Type B pancreatic cell (in vitro differentiated cells): Measurements from ENCODE around the gene SSTR1. TPM values are rescaled to one million over a fixed set of nuclear protein-coding genes. Genes with fewer than 3 reads are reported as not detected.

Experiments used
- DNase-seq: peaks from one replicate; pipeline ENCODE4 v3.0.0; 2021; ENCODE audit warnings: mixed read lengths; ENCODE audit not compliant: unreplicated experiment; ENCODE audit errors: extremely low spot score
- H3K27ac Mint-ChIP-seq: 2 replicates; pipeline ENCODE4 v1.8.0; 2021; ENCODE audit warnings: mild to moderate bottlenecking, mixed read lengths
- H3K27me3 Mint-ChIP-seq: 2 replicates; pipeline ENCODE4 v1.8.0; 2021; ENCODE audit warnings: mixed read lengths
- H3K36me3 Mint-ChIP-seq: 2 replicates; pipeline ENCODE4 v1.8.0; 2021; ENCODE audit warnings: mixed read lengths
- H3K4me1 Mint-ChIP-seq: one replicate; pipeline ENCODE4 v1.8.0; 2021; ENCODE audit warnings: mixed read lengths; ENCODE audit not compliant: unreplicated experiment
- H3K4me3 Mint-ChIP-seq: 2 replicates; pipeline ENCODE4 v1.8.0; 2021; ENCODE audit warnings: mild to moderate bottlenecking, mixed read lengths
- H3K9me3 Mint-ChIP-seq: 2 replicates; pipeline ENCODE4 v1.8.0; 2021; ENCODE audit warnings: mixed read lengths
- total RNA-seq: library from RNA; stranded (reverse); gene quantifications from 2 replicates; pipeline ENCODE4 v1.2.1, GENCODE V29; 2021; ENCODE audit warnings: low replicate concordance
- TF ChIP-seq, protein P1 (sequence below): fragments of 200-600 bp; sonication (generic); conservative IDR thresholded peaks from 2 replicates; pipeline ENCODE4 v1.5.0; 2021; ENCODE audit warnings: antibody characterized with exemption, mild to moderate bottlenecking

Gene SSTR1
- total RNA-seq, 1 donor from 2014 or later, result 11.0 TPM

DNA sequence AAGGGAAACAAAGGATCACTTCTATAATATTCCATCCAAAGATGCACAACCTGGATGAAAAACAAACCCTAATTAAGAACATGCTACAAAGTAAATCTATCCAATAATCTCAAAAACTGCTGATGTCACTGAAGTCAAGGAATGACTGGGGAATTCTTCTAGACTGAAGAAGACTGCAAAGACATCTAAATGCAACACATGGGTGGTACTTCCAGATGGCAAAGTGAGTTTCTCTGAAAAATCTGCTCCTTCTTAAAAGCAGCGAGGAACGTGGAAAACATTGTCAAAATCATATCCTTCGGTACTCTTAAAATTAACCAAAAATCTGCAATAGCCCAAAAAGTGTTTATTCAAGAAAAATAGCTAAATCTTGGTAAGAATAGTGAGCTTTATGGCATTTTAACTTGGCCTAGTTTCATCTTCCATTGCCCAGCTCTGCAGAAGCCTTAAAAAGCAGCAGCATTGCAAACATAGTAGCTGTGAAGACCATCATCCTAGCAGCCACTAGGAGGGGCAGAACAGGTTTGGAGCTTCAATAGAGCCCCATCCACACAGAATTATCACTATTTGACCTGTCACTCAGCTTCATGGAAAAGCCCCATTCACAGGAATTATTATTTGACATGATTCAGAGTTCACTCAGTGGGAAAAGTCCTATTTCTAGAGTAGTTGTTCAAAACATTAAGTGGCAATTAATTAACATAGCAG lies 40.8 kb downstream of the SSTR1 start:
- Mint-ChIP-seq H3K4me3 (no peak overlapping the region), H3K9me3 (no peaks in the 10 kb centered on the region), H3K4me1 (no peaks in the 10 kb centered on the region), H3K27ac (no peak overlapping the region), H3K36me3 (no peaks in the 10 kb centered on the region), H3K27me3 (peaks cover 36% of the 10 kb centered on the region)
- DNase-seq, result no peak
- TF ChIP-seq, protein P1, sequence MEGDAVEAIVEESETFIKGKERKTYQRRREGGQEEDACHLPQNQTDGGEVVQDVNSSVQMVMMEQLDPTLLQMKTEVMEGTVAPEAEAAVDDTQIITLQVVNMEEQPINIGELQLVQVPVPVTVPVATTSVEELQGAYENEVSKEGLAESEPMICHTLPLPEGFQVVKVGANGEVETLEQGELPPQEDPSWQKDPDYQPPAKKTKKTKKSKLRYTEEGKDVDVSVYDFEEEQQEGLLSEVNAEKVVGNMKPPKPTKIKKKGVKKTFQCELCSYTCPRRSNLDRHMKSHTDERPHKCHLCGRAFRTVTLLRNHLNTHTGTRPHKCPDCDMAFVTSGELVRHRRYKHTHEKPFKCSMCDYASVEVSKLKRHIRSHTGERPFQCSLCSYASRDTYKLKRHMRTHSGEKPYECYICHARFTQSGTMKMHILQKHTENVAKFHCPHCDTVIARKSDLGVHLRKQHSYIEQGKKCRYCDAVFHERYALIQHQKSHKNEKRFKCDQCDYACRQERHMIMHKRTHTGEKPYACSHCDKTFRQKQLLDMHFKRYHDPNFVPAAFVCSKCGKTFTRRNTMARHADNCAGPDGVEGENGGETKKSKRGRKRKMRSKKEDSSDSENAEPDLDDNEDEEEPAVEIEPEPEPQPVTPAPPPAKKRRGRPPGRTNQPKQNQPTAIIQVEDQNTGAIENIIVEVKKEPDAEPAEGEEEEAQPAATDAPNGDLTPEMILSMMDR, result no peak

DNA sequence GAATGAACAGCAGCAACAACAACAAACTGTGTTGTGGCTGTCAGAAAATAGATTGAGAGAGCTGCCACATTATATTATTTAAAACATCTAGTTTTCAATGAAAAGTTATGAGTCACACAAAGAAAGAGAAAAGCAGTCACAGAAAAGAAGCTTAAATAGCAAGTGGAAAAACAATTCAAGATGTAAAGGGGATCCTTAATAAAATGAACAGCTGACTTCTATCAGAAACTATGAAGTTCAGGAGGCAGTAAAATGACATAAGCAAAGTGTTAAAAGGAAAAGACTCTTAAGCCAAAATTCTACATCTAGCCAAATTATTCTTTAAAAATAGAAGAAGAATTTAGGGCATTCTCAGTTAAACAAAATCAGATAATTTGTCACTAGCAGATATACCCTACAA lies 42.6 kb downstream of the SSTR1 start:
- no peak overlapping the region for H3K4me3 Mint-ChIP-seq
- no peak for DNase-seq
- H3K9me3 Mint-ChIP-seq, result no peaks in the 10 kb centered on the region
- no peaks in the 10 kb centered on the region for H3K4me1 Mint-ChIP-seq
- no peaks in the 10 kb centered on the region for H3K36me3 Mint-ChIP-seq
- peaks cover 55% of the 10 kb centered on the region for H3K27me3 Mint-ChIP-seq
- no peak overlapping the region for H3K27ac Mint-ChIP-seq
- TF ChIP-seq, protein P1, result no peak

DNA sequence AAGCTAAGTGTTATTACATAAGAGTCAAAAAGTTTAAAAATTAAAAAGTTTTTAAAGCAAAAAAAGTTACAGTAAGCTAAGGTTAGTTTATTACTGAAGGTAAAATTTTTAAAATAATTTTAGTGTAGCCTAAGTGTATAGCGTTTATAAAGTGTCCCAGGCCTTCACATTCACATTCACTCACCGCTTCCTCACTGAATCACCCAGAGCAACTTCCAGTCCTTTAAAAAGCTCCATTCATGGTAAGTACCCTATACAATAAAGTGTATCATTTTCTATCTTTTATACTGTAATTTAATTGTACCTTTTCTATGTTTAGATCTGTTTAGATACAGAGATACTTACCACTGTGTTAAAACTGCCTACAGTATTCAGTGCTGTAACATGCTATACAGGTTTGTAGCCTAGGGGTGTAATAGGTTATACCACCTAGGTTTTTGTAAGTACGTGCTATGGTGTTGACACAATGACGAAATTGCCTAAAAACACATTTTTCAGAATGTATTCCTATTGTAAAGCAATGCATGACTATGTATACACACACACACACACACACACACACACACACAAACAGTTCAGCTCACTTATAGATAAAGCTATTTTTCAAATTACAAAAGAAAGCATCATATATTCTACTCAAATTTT lies 44.5 kb downstream of the SSTR1 start:
- H3K27me3 Mint-ChIP-seq, result peaks cover 64% of the 10 kb centered on the region
- no peaks in the 10 kb centered on the region for H3K9me3 Mint-ChIP-seq
- no peak overlapping the region for H3K4me3 Mint-ChIP-seq
- no peaks in the 10 kb centered on the region for H3K4me1 Mint-ChIP-seq
- TF ChIP-seq, protein P1, result no peak
- no peaks in the 10 kb centered on the region for H3K36me3 Mint-ChIP-seq
- DNase-seq, result no peak
- H3K27ac Mint-ChIP-seq, result no peak overlapping the region

DNA sequence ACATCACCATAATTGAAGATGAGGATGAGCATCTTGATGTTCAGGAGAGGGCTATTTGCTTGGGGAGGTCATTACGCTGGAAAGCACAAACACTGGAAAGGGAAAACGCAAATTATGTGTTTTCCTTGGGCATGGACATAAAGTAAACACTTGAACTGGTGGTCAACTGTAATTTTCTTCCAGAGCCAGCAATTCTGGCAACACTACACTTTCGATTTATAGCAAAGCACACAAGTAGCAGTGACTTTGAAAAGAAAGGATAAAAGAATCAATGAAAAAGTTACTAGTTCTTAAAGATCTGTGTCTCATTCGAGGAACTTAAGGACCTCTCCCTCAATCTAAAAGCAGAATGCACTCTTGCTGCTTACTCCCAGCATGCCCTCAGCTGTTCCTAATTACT lies 46.0 kb downstream of the SSTR1 start:
- Mint-ChIP-seq H3K27me3 (peaks cover 68% of the 10 kb centered on the region), H3K4me1 (no peaks in the 10 kb centered on the region), H3K4me3 (no peak overlapping the region), H3K9me3 (no peaks in the 10 kb centered on the region), H3K27ac (no peak overlapping the region), H3K36me3 (no peaks in the 10 kb centered on the region)
- TF ChIP-seq, protein P1, result no peak
- DNase-seq, result no peak

DNA sequence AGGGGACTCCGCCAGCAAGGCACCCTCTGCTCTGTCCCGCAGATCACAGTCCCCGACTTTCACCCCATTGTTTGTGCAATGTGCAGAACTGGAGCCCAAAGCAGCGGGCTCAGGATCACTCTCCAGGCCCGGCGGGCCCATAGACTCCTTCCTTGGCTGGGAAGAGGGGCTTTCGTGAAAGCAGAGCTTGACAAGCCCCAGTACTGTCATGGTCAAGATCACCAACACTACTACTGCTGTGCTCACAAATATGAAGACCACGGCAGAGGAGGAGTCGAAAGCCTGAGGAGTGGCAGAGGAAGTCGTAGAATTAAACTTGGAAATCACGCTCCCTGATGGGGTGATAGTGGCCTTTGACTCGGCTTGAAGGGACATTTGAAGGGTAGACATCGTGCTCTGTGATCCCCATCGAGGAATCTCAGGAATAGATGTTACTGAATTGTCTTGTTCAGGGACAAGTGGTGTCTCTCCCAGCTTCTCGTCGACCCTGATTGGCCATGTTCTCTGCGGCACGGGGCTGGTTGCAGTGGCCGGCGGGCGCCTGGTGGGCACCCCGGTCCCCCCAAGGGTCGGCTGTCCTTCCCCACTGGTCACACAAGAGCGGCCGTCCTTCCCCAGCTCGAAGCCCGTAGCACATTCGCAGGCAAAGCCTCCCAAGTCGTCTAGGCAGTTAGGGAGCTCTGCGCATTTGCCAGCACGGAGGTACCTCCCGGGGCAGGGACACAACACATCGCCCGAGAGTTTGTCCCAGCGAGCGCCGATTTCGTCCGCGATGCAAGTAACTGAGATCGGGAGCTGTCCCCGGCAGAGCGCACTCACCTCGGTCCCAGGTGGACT lies 47.1 kb downstream of the SSTR1 start:
- H3K27me3 Mint-ChIP-seq, result peaks cover 61% of the 10 kb centered on the region
- no peak overlapping the region for H3K27ac Mint-ChIP-seq
- TF ChIP-seq, protein P1, result no peak
- no peaks in the 10 kb centered on the region for H3K4me1 Mint-ChIP-seq
- H3K9me3 Mint-ChIP-seq, result no peaks in the 10 kb centered on the region
- no peak for DNase-seq
- peak overlapping the region; percentile 75 for H3K4me3 Mint-ChIP-seq
- no peaks in the 10 kb centered on the region for H3K36me3 Mint-ChIP-seq
